H9 (cell line): ENCODE results near the gene RUNDC1. TPM values are rescaled to one million over a fixed set of nuclear protein-coding genes. Genes with fewer than 3 reads are reported as not detected.

Experiments
- DNase-seq: peaks from one replicate; pipeline ENCODE4 v3.0.0-alpha.2; 2017
- H2AFZ ChIP-seq: one replicate; pipeline ENCODE4 v1.6.1; 2013; ENCODE audit warnings: mild to moderate bottlenecking, low read length, control low read depth, moderate library complexity
- H2AK5ac ChIP-seq: 2 replicates; pipeline ENCODE4 v1.6.1; 2013; ENCODE audit warnings: low read length, control low read depth, mixed read lengths; ENCODE audit not compliant: insufficient read length
- H2BK120ac ChIP-seq: one replicate; pipeline ENCODE4 v1.6.1; 2013; ENCODE audit warnings: low read depth, mild to moderate bottlenecking, low read length, control low read depth, inconsistent platforms; ENCODE audit not compliant: poor library complexity, severe bottlenecking
- H2BK12ac ChIP-seq: 2 replicates; pipeline ENCODE4 v1.6.1; 2013; ENCODE audit warnings: low read length, control low read depth, mixed read lengths, low read depth; ENCODE audit not compliant: insufficient read length
- H2BK15ac ChIP-seq: 2 replicates; pipeline ENCODE4 v1.6.1; 2013; ENCODE audit warnings: low read depth, low read length, control low read depth
- H2BK20ac ChIP-seq: one replicate; pipeline ENCODE4 v1.6.1; 2013; ENCODE audit warnings: low read depth, mild to moderate bottlenecking, low read length, control low read depth, inconsistent platforms; ENCODE audit not compliant: poor library complexity, severe bottlenecking
- H2BK5ac ChIP-seq: 2 replicates; pipeline ENCODE4 v1.6.1; 2013; ENCODE audit warnings: low read length, control low read depth, mixed read lengths; ENCODE audit not compliant: insufficient read length
- H3K14ac ChIP-seq: 2 replicates; pipeline ENCODE4 v1.6.1; 2013; ENCODE audit warnings: low read length, control low read depth; ENCODE audit not compliant: insufficient read depth
- H3K18ac ChIP-seq: 2 replicates; pipeline ENCODE4 v1.6.1; 2013; ENCODE audit warnings: low read depth, mild to moderate bottlenecking, mixed read lengths, low read length, control low read depth; ENCODE audit not compliant: insufficient read length
- H3K23ac ChIP-seq: 2 replicates; pipeline ENCODE4 v1.6.1; 2013; ENCODE audit warnings: low read length, control low read depth, mixed read lengths, low read depth; ENCODE audit not compliant: insufficient read length
- H3K23me2 ChIP-seq: 2 replicates; pipeline ENCODE4 v1.6.1; 2013; ENCODE audit warnings: low read depth, mild to moderate bottlenecking, mixed read lengths, low read length, control low read depth; ENCODE audit not compliant: insufficient read length, poor library complexity, severe bottlenecking
- H3K27ac ChIP-seq: 2 replicates; pipeline ENCODE4 v1.5.1; 2013; ENCODE audit warnings: low read length, control low read depth, mixed read lengths, low read depth; ENCODE audit not compliant: insufficient read length
- H3K27me3 ChIP-seq: 2 replicates; pipeline ENCODE4 v1.6.1; 2013; ENCODE audit warnings: low read length, control low read depth, inconsistent platforms; ENCODE audit not compliant: insufficient read depth
- H3K4ac ChIP-seq: 2 replicates; pipeline ENCODE4 v1.6.1; 2013; ENCODE audit warnings: low read depth, mild to moderate bottlenecking, control low read depth, inconsistent platforms, low read length, moderate library complexity
- H3K4me1 ChIP-seq: 2 replicates; pipeline ENCODE4 v1.6.1; 2013; ENCODE audit warnings: low read length, control low read depth, inconsistent platforms; ENCODE audit not compliant: insufficient read depth
- H3K4me2 ChIP-seq: 2 replicates; pipeline ENCODE4 v1.6.1; 2013; ENCODE audit warnings: low read length, control low read depth, mixed read lengths; ENCODE audit not compliant: insufficient read length, insufficient read depth
- H3K56ac ChIP-seq: 2 replicates; pipeline ENCODE4 v1.6.1; 2013; ENCODE audit warnings: low read depth, mild to moderate bottlenecking, mixed read lengths, low read length, control low read depth; ENCODE audit not compliant: insufficient read length
- H3K79me1 ChIP-seq: 2 replicates; pipeline ENCODE4 v1.6.1; 2013; ENCODE audit warnings: low read depth, mild to moderate bottlenecking, moderate library complexity, low read length, control low read depth, inconsistent platforms; ENCODE audit not compliant: insufficient read depth, poor library complexity, severe bottlenecking
- H3K79me2 ChIP-seq: 2 replicates; pipeline ENCODE4 v1.6.1; 2013; ENCODE audit warnings: low read length, control low read depth, inconsistent platforms; ENCODE audit not compliant: insufficient read depth
- H3K9ac ChIP-seq: 2 replicates; pipeline ENCODE4 v1.6.1; 2013; ENCODE audit warnings: low read length, control low read depth, mixed read lengths; ENCODE audit not compliant: insufficient read length; ENCODE audit errors: extremely low read depth
- H3K9me3 ChIP-seq: one replicate; pipeline ENCODE4 v1.6.1; 2013; ENCODE audit warnings: low read depth, low read length, inconsistent platforms; ENCODE audit not compliant: control insufficient read depth
- H3T11ph ChIP-seq: one replicate; pipeline ENCODE4 v1.6.1; 2013; ENCODE audit warnings: mild to moderate bottlenecking, low read length, control low read depth, inconsistent platforms
- H4K20me1 ChIP-seq: one replicate; pipeline ENCODE4 v1.6.1; 2013; ENCODE audit not compliant: control insufficient read depth, insufficient read length, insufficient read depth
- H4K5ac ChIP-seq: 2 replicates; pipeline ENCODE4 v1.6.1; 2013; ENCODE audit warnings: low read depth, mild to moderate bottlenecking, mixed read lengths, low read length, control low read depth; ENCODE audit not compliant: insufficient read length
- H4K8ac ChIP-seq: replicated peaks from 2 replicates; pipeline ENCODE4 v1.6.1; 2013; ENCODE audit warnings: low read length, control low read depth, mixed read lengths, low read depth; ENCODE audit not compliant: insufficient read length
- H4K91ac ChIP-seq: 2 replicates; pipeline ENCODE4 v1.6.1; 2013; ENCODE audit warnings: low read depth, mild to moderate bottlenecking, moderate library complexity, mixed read lengths, low read length, control low read depth; ENCODE audit not compliant: insufficient read length
- H3K27ac Mint-ChIP-seq, 3 experiments: 2 replicates in 2 of 3; 3 replicates in 1 of 3; pipeline ENCODE4 v1.8.0; 2020 to 2021; ENCODE audit warnings: mixed read lengths in 3 of 3, mild to moderate bottlenecking in 1 of 3, moderate library complexity in 1 of 3
- H3K27me3 Mint-ChIP-seq: 2 replicates; pipeline ENCODE4 v1.8.0; 2021; ENCODE audit warnings: low read depth, mild to moderate bottlenecking, moderate library complexity, mixed read lengths
- H3K36me3 Mint-ChIP-seq, 3 experiments: 2 replicates in 2 of 3; 3 replicates in 1 of 3; pipeline ENCODE4 v1.8.0; 2020 to 2021; ENCODE audit warnings: low read depth in 3 of 3, mixed read lengths in 3 of 3; ENCODE audit not compliant: insufficient read depth in 1 of 3
- H3K4me1 Mint-ChIP-seq, 2 experiments: 2 replicates each; pipeline ENCODE4 v1.8.0; 2020; ENCODE audit warnings: mixed read lengths in 2 of 2
- H3K4me3 Mint-ChIP-seq, 2 experiments: 2 replicates in 1 of 2; 3 replicates in 1 of 2; pipeline ENCODE4 v1.8.0; 2020 to 2021; ENCODE audit warnings: mild to moderate bottlenecking in 2 of 2, mixed read lengths in 2 of 2, moderate library complexity in 1 of 2
- H3K9me3 Mint-ChIP-seq, 2 experiments: 2 replicates in 1 of 2; 3 replicates in 1 of 2; pipeline ENCODE4 v1.8.0; 2020; ENCODE audit warnings: mild to moderate bottlenecking in 2 of 2, mixed read lengths in 2 of 2, moderate library complexity in 1 of 2
- WGBS: extraction: QIAGEN DNeasy Blood & Tissue Kit; methylation state at CpG from one replicate; pipeline ENCODE4 v1.1.7; 2013; ENCODE audit warnings: missing lambda C conversion rate, low lambda C conversion rate, mixed read lengths; ENCODE audit not compliant: insufficient read length; ENCODE audit errors: extremely low coverage; 5-methylcytosine and 5-hydroxymethylcytosine counted together
- total RNA-seq: library from RNA; stranded (reverse); gene quantifications from 2 replicates; pipeline ENCODE4 v1.2.1, GENCODE V29; 2021
- TF ChIP-seq, protein P1 (sequence below): fragments of 200-600 bp; sonication (generic); conservative IDR thresholded peaks from 3 replicates; pipeline ENCODE4 v1.8.0; 2021; ENCODE audit warnings: antibody characterized with exemption, mild to moderate bottlenecking

Gene RUNDC1
- total RNA-seq, 1 experiment from 2014 or later, result 18.8 TPM

DNA sequence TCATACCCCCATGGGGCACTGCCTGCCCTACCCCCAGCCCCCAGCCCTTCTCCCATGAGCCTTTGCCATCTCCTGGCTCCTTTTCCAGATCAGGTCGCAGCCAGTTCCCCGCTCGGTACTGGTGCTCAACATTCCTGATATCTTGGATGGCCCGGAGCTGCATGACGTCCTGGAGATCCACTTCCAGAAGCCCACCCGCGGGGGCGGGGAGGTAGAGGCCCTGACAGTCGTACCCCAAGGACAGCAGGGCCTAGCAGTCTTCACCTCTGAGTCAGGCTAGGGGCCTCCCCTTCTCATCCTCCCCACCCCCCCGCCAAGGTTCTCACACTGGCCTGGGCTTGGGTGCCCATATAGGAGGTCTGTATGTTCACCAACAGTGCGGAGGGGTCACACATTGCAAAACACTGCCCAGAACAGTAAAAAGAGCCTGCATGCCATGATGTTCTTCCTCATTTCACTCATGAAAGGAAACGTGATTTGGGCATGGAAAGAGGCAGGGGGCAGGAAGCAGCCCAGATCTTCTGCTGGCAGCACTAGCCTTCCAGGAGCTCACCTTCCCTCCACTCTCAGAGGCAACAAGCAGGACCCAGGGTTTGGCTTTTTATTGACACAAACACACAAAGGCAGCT is 33.8 kb downstream of the RUNDC1 start:
- DNase-seq, result no peak
- H3K27me3 Mint-ChIP-seq, result no peaks in the 10 kb centered on the region

More for the DNA sequence above, 33.8 kb downstream of the RUNDC1 start:
- H3K14ac ChIP-seq, result no peak overlapping the region
- no peak overlapping the region for H3K18ac ChIP-seq
- no peaks in the 10 kb centered on the region for H3K23me2 ChIP-seq
- H2BK12ac ChIP-seq, result no peak overlapping the region
- H4K91ac ChIP-seq, result no peak overlapping the region
- H2BK120ac ChIP-seq, result no peak overlapping the region
- no peaks in the 10 kb centered on the region for H4K20me1 ChIP-seq
- no peak overlapping the region for H3K23ac ChIP-seq
- peaks cover 11 to 40% (median 37%) of the 10 kb centered on the region in 3 experiments; a peak in 6 of 7 replicates for H3K36me3 Mint-ChIP-seq
- no peaks in the 10 kb centered on the region; the same call in 1 of the 2 replicates for H3K4me1 ChIP-seq
- H3K9ac ChIP-seq, result no peak overlapping the region
- H2BK5ac ChIP-seq, result no peak overlapping the region
- H3K9me3 Mint-ChIP-seq, result no peaks in the 10 kb centered on the region
- H4K8ac ChIP-seq, result no peak overlapping the region
- no peak overlapping the region for H2AK5ac ChIP-seq
- no peak overlapping the region for H3T11ph ChIP-seq
- peaks cover 20 to 47% of the 10 kb centered on the region in 2 experiments for H3K4me1 Mint-ChIP-seq
- peak overlapping the region; percentile 56 to 85 (median 65); a peak in 5 of 7 replicates for H3K27ac Mint-ChIP-seq
- no peak overlapping the region for H3K56ac ChIP-seq
- H3K27me3 ChIP-seq, result no peaks in the 10 kb centered on the region
- H2BK20ac ChIP-seq, result no peak overlapping the region
- H2BK15ac ChIP-seq, result no peak overlapping the region
- TF ChIP-seq, protein P1, sequence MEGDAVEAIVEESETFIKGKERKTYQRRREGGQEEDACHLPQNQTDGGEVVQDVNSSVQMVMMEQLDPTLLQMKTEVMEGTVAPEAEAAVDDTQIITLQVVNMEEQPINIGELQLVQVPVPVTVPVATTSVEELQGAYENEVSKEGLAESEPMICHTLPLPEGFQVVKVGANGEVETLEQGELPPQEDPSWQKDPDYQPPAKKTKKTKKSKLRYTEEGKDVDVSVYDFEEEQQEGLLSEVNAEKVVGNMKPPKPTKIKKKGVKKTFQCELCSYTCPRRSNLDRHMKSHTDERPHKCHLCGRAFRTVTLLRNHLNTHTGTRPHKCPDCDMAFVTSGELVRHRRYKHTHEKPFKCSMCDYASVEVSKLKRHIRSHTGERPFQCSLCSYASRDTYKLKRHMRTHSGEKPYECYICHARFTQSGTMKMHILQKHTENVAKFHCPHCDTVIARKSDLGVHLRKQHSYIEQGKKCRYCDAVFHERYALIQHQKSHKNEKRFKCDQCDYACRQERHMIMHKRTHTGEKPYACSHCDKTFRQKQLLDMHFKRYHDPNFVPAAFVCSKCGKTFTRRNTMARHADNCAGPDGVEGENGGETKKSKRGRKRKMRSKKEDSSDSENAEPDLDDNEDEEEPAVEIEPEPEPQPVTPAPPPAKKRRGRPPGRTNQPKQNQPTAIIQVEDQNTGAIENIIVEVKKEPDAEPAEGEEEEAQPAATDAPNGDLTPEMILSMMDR, result no peak
- H3K27ac ChIP-seq, result no peak overlapping the region
- no peak overlapping the region for H3K4ac ChIP-seq
- no peak overlapping the region for H3K4me3 Mint-ChIP-seq
- no CpG with 5 or more reads among the region's 12 CpGs for WGBS
- no peak overlapping the region for H3K4me2 ChIP-seq
- H4K5ac ChIP-seq, result no peak overlapping the region
- no peaks in the 10 kb centered on the region for H3K79me2 ChIP-seq
- H3K9me3 ChIP-seq, result no peaks in the 10 kb centered on the region
- H3K79me1 ChIP-seq, result no peaks in the 10 kb centered on the region
- no peak overlapping the region for H2AFZ ChIP-seq
